DND-41 (cell line): Measurements from ENCODE around the gene EFHD2.
"Not testable (repeated sequence)": the region's sequence is repeated elsewhere in the genome, so short reads cannot be mapped to it uniquely, and the experiment has no call there.

Experiments
- ATAC-seq: fragments of 200-7000 bp; cut with Tn5 transposase; 3 replicates; pipeline ENCODE4 v1.9.1; 2021; ENCODE audit warnings: low read depth; ENCODE audit not compliant: insufficient read depth
- DNase-seq: peaks from one replicate; pipeline ENCODE4 v3.0.0-alpha.2; 2020
- H2AFZ ChIP-seq: 2 replicates; pipeline ENCODE4 v1.6.0; 2012; ENCODE audit warnings: low read depth, low read length
- H3K27ac ChIP-seq: 2 replicates; pipeline ENCODE4 v1.5.1; 2012; ENCODE audit warnings: low read length, inconsistent platforms
- H3K27me3 ChIP-seq: fragments of 200-600 bp; sonication (generic); 2 replicates; pipeline ENCODE4 v1.6.0; 2012; ENCODE audit warnings: low read length, mild to moderate bottlenecking, inconsistent platforms; ENCODE audit not compliant: insufficient read depth, poor library complexity
- H3K36me3 ChIP-seq: 2 replicates; pipeline ENCODE4 v1.5.1; 2012; ENCODE audit warnings: low read length, inconsistent platforms; ENCODE audit not compliant: insufficient read depth
- H3K4me1 ChIP-seq: 2 replicates; pipeline ENCODE4 v1.5.1; 2012; ENCODE audit warnings: mild to moderate bottlenecking, low read length; ENCODE audit not compliant: insufficient read depth
- H3K4me2 ChIP-seq: 2 replicates; pipeline ENCODE4 v1.6.0; 2012; ENCODE audit warnings: mild to moderate bottlenecking, moderate library complexity, low read length, inconsistent platforms; ENCODE audit not compliant: insufficient read depth
- H3K4me3 ChIP-seq, 2 experiments: fragments of 200-600 bp in 1 of 2; shearing (Covaris generic) in 1 of 2; 2 replicates each; pipeline ENCODE4 v1.5.1; 2012 to 2016; ENCODE audit warnings: inconsistent platforms in 2 of 2, low read length in 2 of 2, mild to moderate bottlenecking in 2 of 2, low read depth in 1 of 2, moderate library complexity in 1 of 2
- H3K79me2 ChIP-seq: 2 replicates; pipeline ENCODE4 v1.6.0; 2012; ENCODE audit warnings: low read length, inconsistent platforms; ENCODE audit not compliant: insufficient read depth
- H3K9ac ChIP-seq: 2 replicates; pipeline ENCODE4 v1.6.0; 2012; ENCODE audit warnings: low read depth, mild to moderate bottlenecking, inconsistent platforms, low read length, moderate library complexity
- H3K9me3 ChIP-seq: 2 replicates; pipeline ENCODE4 v1.5.1; 2012; ENCODE audit warnings: low read length, moderate library complexity, mild to moderate bottlenecking, inconsistent platforms; ENCODE audit not compliant: insufficient read depth, severe bottlenecking
- H4K20me1 ChIP-seq: 2 replicates; pipeline ENCODE4 v1.6.0; 2012; ENCODE audit warnings: low read length; ENCODE audit not compliant: insufficient read depth
- CTCF ChIP-seq: IDR thresholded peaks from 2 replicates; pipeline ENCODE4 v1.5.1; 2012; ENCODE audit warnings: borderline replicate concordance, low read length, moderate library complexity, mild to moderate bottlenecking; ENCODE audit not compliant: poor library complexity, severe bottlenecking; ENCODE audit errors: extremely low read depth
- EZH2 ChIP-seq: IDR thresholded peaks from 3 replicates; pipeline ENCODE4 v1.6.1; 2012; ENCODE audit warnings: borderline replicate concordance, low read depth, mild to moderate bottlenecking, moderate library complexity, low read length, inconsistent platforms; ENCODE audit not compliant: severe bottlenecking

EFHD2 gene

GRCh38 chr1:15370781-15371520 lies 38.7 kb upstream of the EFHD2 start:
- DNase-seq (no peak), ATAC-seq (no peak)
- Histone ChIP-seq H3K4me3 (no peak overlapping the region), H2AFZ (no peak overlapping the region), H3K27ac (no peak overlapping the region), H3K4me2 (no peak overlapping the region), H3K79me2 (no peaks in the 10 kb centered on the region), H3K9ac (no peak overlapping the region), H3K27me3 (peaks cover 3% of the 10 kb centered on the region), H3K9me3 (no peaks in the 10 kb centered on the region), H3K4me1 (no peaks in the 10 kb centered on the region), H4K20me1 (no peaks in the 10 kb centered on the region), H3K36me3 (no peaks in the 10 kb centered on the region)
- no peak for TF ChIP-seq EZH2
- no peak for TF ChIP-seq CTCF

GRCh38 chr1:15371610-15372545 lies 37.8 kb upstream of the EFHD2 start:
- no peak overlapping the region for H3K27ac ChIP-seq
- DNase-seq, result no peak

GRCh38 chr1:15378729-15379128 lies 31.0 kb upstream of the EFHD2 start:
- no peak for DNase-seq
- no peak overlapping the region for H3K27ac ChIP-seq

More at GRCh38 chr1:15371610-15372545, 37.8 kb upstream of the EFHD2 start:
- no peaks in the 10 kb centered on the region for H3K36me3 ChIP-seq
- H2AFZ ChIP-seq, result no peak overlapping the region
- no peak overlapping the region for H3K9ac ChIP-seq
- H4K20me1 ChIP-seq, result no peaks in the 10 kb centered on the region
- H3K4me1 ChIP-seq, result no peaks in the 10 kb centered on the region
- peaks cover 3% of the 10 kb centered on the region for H3K27me3 ChIP-seq
- H3K79me2 ChIP-seq, result no peaks in the 10 kb centered on the region
- no peak for ATAC-seq
- no peak overlapping the region for H3K4me2 ChIP-seq
- H3K9me3 ChIP-seq, result no peaks in the 10 kb centered on the region
- no peak overlapping the region for H3K4me3 ChIP-seq
- no peak for TF ChIP-seq CTCF
- TF ChIP-seq EZH2, result no peak

GRCh38 chr1:15379151-15379550 lies 30.5 kb upstream of the EFHD2 start:
- not testable (repeated sequence) for ATAC-seq, H3K9ac ChIP-seq

More at GRCh38 chr1:15378729-15379128, 31.0 kb upstream of the EFHD2 start:
- H3K9ac ChIP-seq, result no peak overlapping the region
- no peaks in the 10 kb centered on the region for H3K36me3 ChIP-seq
- no peaks in the 10 kb centered on the region for H3K9me3 ChIP-seq
- H3K4me1 ChIP-seq, result no peaks in the 10 kb centered on the region
- TF ChIP-seq EZH2, result no peak
- no peak for TF ChIP-seq CTCF
- no peak overlapping the region for H2AFZ ChIP-seq
- no peaks in the 10 kb centered on the region for H3K79me2 ChIP-seq
- ATAC-seq, result no peak
- H4K20me1 ChIP-seq, result no peaks in the 10 kb centered on the region
- H3K4me3 ChIP-seq, result no peak overlapping the region
- H3K27me3 ChIP-seq, result no peaks in the 10 kb centered on the region
- no peak overlapping the region for H3K4me2 ChIP-seq

More at GRCh38 chr1:15379151-15379550, 30.5 kb upstream of the EFHD2 start:
- not testable (repeated sequence) for H3K4me2 ChIP-seq, DNase-seq, H3K27me3 ChIP-seq, H3K27ac ChIP-seq, H3K9me3 ChIP-seq, H3K4me3 ChIP-seq, H3K79me2 ChIP-seq, H4K20me1 ChIP-seq, H2AFZ ChIP-seq, H3K36me3 ChIP-seq, H3K4me1 ChIP-seq
